Measurements from ENCODE around the gene HEY2.
"Not testable (repeated sequence)": the region's sequence is repeated elsewhere in the genome, so short reads cannot be mapped to it uniquely, and the experiment has no call there.

HEY2 gene

GRCh38 chr6:125797120-125797885 lies 47.9 kb downstream of the HEY2 start:
- no peak for DNase-seq

- no peak for DNase-seq
Observed at GRCh38 chr6:125797886-125798444, 48.5 kb downstream of the HEY2 start.

GRCh38 chr6:125798734-125799508 lies 49.5 kb downstream of the HEY2 start:
- DNase-seq = no peak

DNA sequence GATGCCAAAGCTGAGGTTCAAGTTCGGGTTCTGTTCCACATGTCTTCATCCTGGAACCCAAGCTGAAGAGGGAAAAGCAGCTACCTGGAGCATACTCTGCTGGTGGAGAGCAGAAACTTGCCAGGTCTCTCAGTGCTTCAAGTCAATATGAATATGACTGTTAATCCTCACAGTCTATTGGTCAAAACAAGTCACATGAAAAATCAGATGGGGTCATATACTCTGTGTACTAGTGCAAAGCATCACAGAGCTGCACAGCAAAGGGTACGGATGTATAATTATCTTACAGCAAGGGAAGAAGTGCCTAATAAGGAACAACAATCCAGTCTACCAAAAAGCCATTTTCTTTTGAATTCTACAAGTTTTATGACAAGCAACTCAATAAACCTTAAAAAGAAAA lies 53.0 kb downstream of the HEY2 start:
- DNase-seq = no peak

- DNase-seq = no peak
Observed at GRCh38 chr6:125802943-125803377, 53.5 kb downstream of the HEY2 start.

- DNase-seq = no peak
Observed at GRCh38 chr6:125804264-125804663, 54.8 kb downstream of the HEY2 start.

GRCh38 chr6:125804866-125805425 lies 55.5 kb downstream of the HEY2 start:
- DNase-seq = not testable (repeated sequence)

DNA sequence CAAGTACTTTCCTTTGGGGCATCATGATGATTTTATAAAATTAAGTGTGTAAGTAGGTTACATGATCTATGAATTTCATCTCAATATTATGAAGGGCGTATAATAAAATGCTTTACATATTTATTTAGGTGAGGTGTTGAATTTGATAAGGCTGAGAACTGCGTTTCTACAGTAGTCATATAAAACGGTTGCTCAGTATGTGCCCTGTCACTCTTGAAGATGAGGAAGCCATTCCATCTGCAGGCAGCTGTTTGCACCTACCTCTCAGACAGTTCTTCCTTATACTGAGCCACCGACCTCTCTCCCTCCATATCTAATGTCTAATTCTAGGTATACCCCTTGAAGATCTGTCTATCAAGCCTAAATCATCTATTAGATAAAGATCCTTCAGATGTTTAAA lies 57.4 kb downstream of the HEY2 start:
- DNase-seq = no peak

DNA sequence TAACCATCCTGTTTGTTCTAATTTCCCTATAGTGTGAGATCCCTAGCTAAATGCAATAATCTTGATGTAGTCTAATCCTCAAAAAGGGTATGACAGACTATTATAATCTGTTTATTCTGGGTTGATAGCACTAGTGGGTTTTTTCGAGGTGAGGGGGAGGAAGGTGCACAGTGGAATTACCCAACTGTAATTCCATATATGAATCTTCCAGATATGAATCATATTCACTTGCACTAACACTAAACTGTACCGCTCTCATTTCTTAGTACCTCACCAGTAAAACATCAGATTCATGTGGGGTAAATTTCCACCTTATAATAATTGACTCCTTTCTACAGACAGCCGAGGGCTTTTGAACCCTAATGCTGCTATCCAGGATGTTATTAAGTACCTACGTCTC lies 57.9 kb downstream of the HEY2 start:
- no peak for DNase-seq

DNA sequence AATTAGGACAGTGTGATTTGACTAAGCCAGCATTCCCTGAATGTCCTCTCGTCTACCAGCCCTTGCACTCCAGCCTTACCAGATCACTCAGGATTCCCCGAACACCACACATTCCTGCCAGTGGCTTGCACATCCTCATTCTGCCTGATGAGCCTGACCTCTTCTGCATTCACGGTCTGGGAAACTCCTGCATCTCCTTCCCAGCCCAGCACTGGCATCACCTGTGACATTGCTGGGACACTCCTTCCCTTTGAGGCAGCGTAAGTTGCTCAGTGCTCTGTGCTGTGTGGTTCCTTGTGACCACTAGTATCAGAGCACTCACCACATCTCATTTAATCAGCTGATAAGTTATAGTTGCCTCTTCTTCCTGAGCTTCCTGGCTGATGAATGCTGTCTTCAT lies 58.6 kb downstream of the HEY2 start:
- no peak for DNase-seq

- DNase-seq = no peak
Observed at GRCh38 chr6:125808591-125808990, 59.2 kb downstream of the HEY2 start.

GRCh38 chr6:125809570-125810170 lies 60.2 kb downstream of the HEY2 start:
- DNase-seq = no peak

GRCh38 chr6:125810445-125810844 lies 61.0 kb downstream of the HEY2 start:
- DNase-seq = no peak
